Mucosa of gallbladder (tissue), 1 donor: ENCODE data around the gene RNF111. TPM values are rescaled to one million over a fixed set of nuclear protein-coding genes. Genes with fewer than 3 reads are reported as not detected.
"Not testable (repeated sequence)": the region's sequence is repeated elsewhere in the genome, so short reads cannot be mapped to it uniquely, and the experiment has no call there.

Source experiments
- DNase-seq: peaks from one replicate; pipeline ENCODE4 v3.0.0-alpha.2; 2020; ENCODE audit warnings: low spot score
- total RNA-seq: library from RNA; stranded (reverse); gene quantifications from one replicate; pipeline ENCODE4 v1.2.1, GENCODE V29; 2021
- donor health status: DM: no; HTN: no; CAD: no.

RNF111 gene
- total RNA-seq, 1 donor from 2014 or later: 34.5 TPM

DNA sequence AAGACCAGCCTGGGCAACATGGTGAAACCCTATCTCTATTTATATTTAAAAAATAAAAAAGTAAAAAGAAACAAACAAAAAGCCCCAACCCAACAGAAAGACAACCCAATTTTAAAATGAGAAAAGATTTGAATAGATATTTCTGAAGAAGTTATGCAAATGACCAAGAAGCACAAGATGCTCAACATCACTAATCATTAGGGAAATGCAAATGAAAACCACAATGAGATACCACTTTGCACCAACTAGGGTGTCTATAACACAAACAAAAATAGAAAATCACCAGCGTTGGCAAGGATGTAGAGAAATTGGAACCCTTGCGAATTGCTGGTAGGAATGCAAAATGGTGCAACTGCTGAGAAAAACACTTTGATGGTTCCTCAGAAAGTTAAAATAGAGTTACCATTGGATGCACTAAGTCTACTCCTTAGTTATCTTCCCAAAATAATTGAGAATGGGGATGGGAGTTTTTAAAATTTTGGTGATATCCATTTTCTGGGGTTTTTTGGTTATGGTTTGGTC is 71.7 kb downstream of the RNF111 start:
- DNase-seq: no peak

DNA sequence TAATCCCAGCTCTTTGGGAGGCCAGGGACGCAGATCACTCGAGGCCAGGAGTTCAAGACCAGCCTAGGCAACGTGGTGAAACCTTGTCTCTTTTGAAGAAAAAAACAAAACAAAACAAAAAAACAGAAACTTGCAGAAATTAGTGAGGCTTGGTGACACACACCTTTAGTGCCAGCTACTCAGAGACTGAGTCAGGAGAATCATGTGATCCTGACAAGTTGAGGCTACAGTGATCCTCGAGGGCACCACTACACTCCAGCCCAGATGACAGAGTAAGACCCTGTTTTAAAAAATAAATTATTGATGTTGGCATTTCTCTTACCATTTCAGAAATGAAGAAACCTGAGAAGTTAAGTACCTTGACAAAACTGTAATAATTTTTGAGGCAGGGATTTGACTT is 72.9 kb downstream of the RNF111 start:
- no peak for DNase-seq

DNA sequence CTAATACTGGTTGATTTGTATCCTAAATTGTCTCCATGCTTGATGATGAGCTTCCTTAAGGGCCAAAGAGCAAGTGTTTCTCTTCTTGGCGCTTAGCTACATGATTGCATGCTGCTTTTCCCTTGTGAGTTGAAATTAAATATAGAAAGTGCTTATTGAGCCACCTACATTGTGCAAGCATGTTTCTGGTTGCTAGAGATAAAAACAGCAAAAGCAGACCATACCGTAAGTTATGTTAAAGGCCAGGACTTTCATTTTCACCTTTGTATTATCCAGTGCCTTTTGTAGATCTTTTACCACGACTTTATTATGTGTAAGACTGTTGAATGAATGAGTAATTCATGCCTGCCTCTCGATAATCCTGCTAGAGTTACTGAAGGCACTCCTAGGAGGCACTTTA is 75.6 kb downstream of the RNF111 start:
- DNase-seq: no peak

DNA sequence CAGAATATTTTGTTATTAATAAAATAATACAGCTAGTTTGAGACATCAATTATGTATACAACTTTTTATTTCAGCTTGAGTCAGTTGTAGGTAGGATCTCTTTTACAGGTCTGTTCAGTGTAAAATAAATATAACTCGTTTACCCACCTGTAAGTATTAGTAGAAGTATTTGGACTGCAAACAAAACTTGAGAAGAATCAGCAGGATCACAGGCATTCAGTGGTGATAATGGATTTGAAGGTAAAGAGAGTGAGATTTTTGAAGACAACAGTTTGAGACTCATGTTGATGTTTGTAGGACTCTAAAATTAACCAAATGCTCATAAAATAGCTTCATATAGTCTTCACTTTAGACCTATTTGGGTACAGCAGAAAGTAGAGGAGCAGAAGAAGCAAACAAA is 82.0 kb downstream of the RNF111 start:
- DNase-seq: no peak

DNA sequence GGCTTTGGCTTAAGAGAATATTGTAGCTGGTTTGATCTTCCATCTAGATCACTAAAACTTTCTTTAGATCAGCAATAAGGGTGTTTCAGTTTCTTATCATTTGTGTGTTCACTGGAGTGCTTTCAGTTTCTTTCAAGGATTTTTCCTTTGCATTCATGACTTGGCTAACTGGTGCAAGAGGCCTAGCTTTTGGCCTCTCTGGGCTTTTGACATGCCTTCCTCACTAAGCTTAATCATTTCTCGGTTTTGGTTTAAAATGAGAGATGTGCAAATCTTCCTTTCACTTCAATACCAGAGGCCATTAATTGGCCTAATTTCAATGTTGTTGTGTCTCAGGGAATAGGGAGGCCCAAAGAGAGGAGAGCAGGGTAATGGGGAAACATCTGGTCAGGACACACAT is 87.1 kb downstream of the RNF111 start:
- DNase-seq: no peak

DNA sequence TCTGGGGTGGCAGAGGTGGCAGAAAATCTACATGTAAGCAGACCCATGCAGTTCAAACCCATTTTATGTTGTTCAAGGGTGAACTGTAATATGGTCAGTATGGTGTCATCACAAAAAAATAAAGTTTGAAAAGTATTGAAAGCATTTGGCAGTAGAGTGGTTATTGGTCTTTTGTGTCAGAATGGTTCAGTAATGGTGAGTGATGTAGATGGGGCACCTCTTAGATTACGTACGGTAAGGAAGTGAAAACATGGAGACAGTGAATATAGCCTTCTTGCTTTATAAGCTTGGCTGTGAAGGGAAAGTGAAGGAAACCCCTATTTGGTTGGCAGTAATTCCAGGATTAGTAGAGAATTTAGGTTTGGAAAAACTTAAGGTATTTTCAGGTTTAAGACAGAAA is 100.3 kb downstream of the RNF111 start:
- DNase-seq: no peak

DNA sequence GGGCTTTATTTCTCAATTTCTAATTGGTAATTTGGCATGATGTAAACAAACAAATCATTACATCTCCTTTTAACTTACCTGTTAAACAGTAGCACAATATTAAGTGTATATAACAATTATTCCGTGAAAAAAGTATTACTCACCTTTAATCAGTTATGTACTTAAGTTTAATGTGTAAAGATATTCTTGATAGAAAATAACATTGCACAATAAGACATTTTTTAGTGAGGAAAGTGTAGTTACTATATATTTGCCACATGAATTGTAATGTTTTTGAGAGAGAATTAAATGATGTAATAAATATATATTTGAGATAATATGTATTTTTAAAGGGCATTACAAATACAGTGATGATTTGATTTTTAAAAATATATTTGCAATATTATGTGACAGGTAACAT is 106.6 kb downstream of the RNF111 start:
- no peak for DNase-seq

DNA sequence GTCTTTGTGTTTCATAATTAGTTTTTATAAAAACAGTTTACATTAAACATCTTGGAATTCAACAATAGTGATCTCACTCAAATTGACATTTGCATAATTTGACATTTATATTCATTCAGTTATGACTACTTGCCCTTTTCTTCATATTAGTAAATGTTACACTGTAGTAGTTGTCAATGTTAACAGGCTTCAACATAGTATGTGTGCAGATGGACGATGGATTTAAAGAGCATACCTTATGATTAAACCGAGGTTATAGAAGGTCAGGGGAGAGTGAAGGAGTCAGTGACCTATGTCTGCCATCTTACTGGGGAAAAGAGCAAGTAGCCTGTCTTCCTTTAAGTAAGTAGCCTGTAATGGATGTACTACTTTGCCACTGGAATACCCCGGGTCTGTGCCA is 109.0 kb downstream of the RNF111 start:
- no peak for DNase-seq

DNA sequence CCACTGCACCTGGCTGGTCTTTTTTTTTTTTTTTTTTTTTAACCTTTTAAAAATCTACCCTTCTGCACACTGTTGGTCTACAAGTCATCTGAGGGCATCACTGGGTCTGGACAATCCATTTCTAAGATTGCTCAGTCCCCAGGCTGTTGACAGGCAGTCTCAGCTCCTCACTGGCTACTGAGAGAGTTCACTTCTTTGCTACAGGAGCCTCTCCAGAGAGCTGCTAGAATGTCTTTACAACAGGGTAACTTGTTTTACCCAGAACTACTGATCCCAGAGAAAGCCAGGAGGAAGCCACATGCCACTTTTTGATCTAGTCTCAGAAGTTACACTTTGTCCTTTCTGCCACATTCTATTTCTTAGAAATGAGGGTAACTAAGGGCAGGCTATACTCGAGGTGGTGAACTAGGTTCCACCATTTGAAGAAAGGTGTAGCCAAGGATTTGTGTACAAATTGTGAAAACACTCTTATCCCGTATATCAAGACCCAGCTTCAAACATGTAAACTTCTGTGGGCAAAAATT is 111.8 kb downstream of the RNF111 start:
- no peak for DNase-seq

DNA sequence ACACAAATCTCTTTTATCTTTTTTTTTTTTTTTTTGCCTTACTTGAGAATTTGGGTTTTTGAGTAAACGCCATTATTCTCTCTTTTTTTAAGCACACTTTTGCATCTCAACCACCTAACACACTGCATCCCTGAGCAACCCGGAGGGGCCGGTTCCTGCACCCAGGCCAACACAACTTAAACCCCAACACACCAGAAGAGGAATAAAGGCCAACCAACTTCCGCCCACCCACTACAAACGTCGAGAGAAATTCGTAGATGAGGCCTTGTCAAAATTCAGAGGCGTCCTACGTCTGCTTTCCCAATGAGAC is 117.1 kb downstream of the RNF111 start:
- DNase-seq: no peak

DNA sequence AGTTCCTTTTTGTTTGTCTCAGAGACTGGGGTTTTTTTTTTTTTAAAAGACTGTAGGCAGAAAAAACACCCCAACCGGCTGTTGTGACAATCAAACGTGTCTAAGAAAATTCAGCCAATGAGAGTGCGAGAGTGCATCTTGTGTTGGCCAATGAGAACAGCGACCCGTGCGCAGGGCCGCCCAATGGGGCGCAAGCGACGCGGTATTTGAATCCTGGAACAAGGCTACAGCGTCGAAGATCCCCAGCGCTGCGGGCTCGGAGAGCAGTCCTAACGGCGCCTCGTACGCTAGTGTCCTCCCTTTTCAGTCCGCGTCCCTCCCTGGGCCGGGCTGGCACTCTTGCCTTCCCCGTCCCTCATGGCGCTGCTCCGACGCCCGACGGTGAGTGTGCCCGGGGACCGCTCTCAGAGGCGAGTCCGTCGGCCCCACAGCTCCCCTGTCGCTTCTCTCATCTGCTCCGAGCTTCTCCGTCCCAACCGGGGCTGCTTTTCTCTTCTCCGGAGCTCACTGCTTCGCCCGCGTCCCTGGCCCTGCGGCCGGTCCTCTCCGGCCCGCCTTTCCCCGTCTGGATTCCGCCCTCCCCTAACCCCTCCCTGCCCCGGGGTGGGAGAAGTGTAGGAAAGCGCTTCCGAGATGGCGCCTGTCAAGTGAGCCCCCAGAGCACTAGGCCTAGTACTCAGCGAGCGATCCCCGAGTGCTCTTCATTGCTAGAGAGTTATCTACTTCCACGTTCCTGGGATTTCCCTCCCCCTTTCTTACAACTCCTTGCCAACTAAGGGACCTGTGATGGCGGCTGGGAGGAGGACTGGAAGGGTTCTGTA is 117.7 kb downstream of the RNF111 start, which contains the start of gene CCNB2:
CCNB2 (plus strand) TSS at position 235 of the 821 bp plus-strand sequence; CDS start at position 358, 123 bp downstream.
- DNase-seq: peak; percentile 91

DNA sequence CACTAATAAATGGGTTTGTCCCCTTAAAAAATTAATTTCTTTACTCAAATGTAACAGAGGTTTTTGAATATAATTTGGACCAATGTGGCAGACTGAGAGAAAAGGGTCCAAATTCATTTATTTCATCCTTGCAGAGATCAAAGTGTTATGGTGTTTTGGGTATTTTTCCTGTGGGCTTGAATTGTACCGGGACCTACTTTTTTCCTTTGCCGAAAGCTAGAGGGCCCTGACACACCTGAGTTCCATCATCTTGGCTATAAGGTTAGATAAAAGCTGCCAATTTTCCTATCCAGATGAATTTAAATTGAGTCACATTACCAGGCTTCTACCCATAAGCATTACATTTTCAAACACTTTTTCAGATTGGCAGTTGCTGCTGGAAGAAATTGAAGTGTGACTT is 118.4 kb downstream of the RNF111 start:
- DNase-seq: no peak

DNA sequence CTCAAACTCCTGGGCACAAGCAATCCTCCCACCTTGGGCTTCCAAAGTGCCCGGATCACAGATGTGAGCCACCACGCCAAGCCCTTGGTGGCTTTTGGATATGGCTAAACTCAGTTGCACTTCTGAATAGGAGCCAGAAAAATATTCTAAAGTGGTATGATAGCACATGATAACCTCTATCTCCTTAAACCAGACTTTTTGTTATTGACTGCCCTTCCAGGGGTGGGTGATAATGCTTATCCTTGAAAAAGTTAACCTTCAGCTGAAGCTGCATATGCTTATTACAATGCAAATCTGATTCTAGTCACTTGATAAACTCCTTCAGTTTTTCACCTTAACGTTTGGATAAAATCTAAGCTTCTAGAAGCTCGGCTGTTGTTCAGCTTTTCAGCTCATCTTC is 123.8 kb downstream of the RNF111 start:
- no peak for DNase-seq

DNA sequence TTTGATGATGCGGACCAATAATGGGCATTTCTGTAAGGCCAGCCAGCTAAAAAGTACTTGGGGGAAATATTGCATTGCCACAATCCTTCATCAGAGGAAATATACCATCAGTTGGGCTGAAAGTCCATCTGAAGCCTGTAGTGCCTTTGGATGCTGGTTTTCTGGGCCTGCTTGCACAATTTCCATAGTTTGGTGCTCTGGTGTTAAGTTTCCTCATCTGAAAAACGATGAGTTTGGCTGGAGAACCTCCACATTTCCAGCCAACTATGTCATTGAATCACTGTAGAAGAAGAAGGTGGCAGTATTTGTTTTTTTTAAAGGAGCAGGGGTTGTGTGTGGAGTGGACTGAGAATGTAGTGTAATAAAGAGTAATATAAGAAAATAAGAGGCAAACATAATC is 127.6 kb downstream of the RNF111 start:
- no peak for DNase-seq

DNA sequence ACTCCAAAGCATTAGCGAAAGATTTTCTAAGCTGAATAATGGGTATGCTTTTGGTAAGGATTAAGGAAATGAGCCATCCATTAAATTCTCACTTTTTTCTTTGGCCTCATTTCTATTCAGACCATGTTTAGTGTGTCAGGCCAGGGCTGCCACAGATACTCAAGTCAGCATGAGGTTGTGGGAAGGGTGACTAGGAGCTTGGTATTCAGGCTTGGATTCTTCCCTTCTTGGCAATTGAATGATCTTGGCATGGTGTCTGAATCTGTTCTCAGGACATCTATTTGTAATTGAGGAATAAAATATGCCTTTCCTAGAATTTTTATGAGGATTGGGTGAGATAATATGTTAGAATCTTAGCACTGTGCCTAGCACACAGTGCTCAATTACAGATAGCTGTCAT is 128.7 kb downstream of the RNF111 start:
- no peak for DNase-seq

DNA sequence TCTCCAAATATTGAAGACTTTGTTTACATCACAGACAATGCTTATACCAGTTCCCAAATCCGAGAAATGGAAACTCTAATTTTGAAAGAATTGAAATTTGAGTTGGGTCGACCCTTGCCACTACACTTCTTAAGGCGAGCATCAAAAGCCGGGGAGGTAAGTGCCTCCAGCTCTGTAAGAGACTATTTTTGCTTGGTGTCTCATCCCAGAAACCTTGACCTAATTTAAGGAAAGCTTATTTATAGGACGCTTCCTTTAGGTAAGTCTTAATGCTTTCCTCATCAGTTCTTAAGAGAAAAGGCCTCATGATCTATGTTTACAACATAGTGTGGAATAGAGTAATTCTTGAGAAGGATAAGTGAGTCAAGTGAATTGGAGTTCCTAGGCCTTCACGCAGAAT is 129.3 kb downstream of the RNF111 start:
- no peak for DNase-seq

DNA sequence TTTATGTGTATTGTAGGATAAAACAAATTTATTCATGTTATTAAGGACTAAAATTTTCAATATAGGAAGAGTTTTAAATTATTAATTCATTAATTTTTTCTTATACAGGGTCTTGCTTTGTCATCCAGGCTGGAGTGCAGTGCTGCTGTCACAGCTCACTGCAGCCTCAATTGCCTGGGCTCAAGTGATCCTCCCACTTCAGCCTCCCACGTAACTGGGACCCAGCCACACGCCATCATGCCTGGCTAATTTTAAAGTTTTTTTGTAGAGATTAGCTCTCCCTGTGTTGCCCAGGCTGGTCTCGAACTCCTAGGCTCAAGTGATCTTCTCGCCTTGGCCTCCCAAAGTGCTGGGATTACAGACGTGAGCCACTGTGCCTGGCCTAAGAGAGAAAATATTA is 132.2 kb downstream of the RNF111 start:
- no peak for DNase-seq

DNA sequence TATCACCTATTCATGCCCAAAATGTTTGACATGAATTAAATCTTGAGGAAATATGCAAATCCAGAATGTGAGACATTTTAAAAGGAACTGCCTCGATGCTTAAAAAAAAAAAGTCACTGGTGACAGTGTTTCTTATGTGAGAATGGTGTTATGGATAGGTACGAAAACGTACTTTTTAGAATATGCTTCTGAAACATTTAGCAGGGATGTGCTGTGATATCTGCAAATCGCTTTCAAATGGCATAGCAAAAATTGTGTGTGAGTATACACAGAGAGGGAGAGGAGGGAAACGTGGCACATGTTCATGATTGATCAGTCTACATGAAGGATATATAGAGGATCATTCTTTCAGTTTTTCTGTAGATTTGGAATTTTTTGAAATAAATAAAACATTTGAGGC is 133.5 kb downstream of the RNF111 start:
- no peak for DNase-seq

DNA sequence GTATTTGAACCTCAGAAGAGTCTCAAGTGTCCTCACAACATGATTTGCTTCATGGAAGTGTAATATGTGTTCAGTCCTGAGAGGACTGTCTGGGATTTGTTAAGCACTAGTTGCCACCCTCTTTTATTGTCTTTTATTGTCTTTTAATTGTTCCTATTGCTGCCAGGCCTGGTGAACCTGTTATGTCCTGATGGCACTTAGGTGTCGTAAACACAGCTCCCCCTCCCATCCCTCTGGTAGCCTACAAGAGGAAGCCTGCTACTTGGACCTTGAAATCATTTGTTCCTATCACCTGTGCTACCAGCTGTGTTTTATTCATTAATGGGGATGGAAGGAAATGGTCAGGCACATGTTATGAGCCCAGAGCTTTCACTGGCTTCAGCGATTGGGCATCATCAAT is 136.8 kb downstream of the RNF111 start:
- no peak for DNase-seq

DNA sequence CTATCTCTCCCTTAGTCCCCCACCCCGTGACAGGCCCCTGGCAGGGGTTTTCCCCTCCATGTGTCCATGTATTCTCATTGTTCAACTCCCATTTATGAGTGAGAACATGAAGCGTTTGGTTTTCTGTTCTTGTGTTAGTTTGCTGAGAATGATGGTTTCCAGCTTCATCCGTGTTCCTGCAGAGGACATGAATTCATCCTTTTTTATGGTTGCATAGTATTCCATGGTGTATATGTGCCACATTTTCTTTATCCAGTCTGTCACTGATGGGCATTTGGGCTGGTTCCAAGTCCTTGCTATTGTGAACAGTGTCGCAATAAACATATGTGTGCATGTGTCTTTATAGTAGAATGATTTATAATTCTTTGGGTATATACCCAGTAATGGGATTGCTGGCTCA is 138.2 kb downstream of the RNF111 start:
- DNase-seq: not testable (repeated sequence)

DNA sequence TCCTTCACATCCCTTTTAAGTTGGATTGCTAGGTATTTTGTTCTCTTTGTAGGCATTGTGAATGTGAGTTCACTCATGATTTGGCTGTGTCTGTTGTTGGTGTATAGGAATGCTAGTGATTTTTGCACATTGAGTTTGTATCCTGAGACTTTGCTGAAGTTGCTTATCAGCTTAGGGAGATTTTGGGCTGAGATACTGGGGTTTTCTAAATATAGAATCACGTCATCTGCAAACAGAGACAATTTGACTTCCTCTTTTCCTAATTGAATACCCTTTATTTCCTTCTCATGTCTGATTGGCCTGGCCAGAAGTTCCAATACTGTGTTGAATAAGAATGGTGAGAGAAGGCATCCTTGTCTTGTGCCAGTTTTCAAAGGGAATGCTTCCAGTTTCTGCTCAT is 139.8 kb downstream of the RNF111 start:
- not testable (repeated sequence) for DNase-seq

DNA sequence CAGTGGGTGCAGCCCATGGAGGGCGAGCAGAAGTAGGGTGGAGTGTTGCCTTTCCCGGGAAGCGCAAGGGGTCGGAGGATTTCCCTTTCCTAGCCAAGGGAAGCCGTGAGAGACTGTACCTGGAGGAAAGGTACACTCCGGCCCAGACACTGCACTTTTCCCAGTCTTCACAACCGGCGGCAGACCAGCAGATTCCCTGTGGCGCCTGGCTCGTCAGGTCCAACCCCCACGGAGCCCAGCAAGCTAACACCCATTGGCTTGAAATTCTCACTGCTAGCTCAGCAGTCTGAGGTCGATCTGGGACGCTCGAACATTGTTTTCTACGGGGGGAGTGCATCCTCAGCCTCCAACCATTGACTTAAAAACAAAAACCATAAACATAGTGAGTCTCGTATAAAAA is 144.0 kb downstream of the RNF111 start:
- no peak for DNase-seq

DNA sequence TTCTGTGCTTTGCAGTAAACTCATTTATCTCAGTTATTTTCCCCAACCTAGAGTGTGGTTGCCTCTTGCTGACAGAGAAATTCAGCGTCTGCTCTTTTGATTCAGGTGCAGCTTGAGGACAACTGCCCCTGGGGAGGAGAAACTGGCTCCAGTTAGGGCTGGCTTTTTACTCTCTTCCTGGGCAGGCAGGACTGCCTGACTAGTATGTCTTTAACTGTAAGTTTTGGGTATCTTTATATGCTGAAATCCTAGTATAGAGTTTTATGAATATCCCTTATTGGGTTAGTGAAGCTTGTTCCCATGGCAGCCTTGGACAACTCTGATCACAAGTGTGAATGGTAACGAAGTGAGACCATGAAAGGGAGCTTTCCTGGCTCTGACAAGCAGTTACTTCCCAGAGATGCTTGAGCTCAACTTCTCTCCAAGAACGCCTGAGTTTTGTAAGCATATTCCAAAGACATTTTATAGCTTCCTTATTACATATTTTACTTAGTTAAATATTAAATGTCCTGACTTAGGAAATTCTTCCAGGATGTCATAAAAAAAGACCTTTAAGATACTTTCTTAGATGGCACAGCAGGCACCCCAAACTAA is 144.6 kb downstream of the RNF111 start:
- no peak for DNase-seq
